Stimulated activated CD8-positive, alpha-beta memory T cell treated with anti-CD3 and anti-CD28 coated beads, Interleukin-12 subunit alpha, Interleukin-12 subunit beta, amount 100 ng/mL, for 4 hours (primary cell): ENCODE results near the gene GATAD2B.
"Not testable (repeated sequence)": the region's sequence is repeated elsewhere in the genome, so short reads cannot be mapped to it uniquely, and the experiment has no call there.

ENCODE experiments used
- DNase-seq: peaks from one replicate; pipeline ENCODE4 v3.0.0-alpha.2; 2020; ENCODE audit warnings: low read depth

The GATAD2B gene

DNA sequence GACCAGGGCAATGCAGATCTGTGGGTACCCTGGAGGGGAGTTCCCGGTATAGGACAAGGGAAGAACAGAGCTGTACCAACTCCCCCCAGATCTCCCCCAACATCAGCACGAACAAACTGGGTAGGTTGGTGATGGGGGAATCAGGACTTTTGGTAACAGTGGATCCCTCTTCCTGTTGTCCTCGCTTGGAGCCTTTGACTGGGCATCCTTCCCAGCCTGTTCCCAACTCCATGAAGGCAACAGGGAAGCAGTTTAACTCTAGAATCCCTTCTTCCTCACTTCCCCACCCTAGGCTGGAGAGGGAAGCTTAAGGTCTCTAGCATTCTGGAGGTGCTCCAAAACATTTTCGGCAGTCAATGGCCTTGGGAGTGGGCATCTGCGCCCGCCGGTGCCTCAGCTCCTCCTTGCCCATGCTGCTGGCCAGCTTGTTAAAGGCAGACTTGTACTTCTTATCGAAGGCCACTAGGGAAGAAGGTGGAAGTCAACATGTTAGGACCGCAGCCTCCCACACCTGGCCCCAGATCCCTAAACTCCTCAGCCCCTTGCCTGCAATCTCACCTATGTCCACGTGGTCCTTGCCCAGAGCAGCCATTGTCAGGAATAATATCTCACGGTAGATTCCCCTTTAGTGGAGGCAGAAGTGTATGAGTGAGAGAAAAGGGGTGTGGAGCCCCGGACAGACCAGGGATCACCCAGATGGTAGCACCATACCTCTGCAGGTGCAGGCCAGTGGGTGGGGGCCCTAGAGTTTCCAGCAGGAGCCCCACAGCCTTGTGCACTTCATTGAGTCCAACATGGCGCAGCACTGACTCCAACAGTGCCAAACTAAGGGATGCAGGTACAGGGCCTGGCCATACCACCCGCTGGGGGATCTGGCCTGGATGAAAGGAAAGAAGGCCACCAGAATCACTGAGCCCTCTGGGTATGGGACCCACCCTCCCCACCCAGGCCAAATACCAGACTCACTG lies 7.5 kb upstream of the GATAD2B start:
- no peak for DNase-seq

DNA sequence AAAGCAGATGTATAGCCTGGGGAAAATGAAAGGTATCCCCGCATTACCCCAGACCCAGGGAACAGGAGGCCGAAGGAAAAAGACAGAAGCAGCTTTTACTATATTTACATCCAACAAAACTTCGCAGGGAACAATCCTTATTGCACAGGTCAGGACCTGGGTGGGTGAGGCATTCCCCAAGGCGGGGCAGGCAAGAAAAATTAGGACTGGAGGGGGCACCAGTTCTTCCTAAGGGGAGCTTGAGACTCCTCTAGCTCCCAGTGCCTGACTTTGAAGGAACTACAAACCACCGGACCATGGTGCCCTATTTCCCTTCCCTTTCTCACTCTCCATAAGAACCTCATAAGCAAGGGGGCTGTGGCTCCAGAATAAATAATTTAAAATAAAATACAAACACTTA lies 6.7 kb upstream of the GATAD2B start:
- DNase-seq, result no peak

DNA sequence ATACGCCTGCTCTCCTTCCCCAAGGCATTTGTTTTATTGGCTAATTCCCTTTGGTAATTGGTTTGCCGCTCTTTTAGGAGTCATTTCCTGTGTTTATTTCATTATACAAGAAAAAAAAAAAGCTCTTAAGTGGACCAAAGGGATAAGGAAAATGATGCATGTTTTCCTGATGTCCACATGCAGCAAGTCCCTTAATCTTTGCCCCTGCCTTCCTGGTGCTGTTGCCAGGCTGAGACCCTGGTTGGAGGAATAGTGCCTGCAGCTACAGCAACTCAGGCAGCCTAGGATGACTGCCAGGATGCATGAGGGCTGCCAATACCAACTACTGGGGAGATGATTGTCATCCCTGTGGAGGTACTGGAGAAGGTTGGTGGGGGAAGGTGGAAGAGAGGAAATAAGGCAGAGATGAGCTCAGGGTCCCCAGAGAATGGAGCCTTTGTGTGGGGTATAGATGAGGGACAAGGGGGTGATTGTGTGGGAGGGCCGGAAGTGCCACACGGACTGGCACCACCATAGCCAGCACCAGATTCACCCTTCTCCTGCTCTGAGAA lies 6.1 kb upstream of the GATAD2B start:
- DNase-seq, result no peak

DNA sequence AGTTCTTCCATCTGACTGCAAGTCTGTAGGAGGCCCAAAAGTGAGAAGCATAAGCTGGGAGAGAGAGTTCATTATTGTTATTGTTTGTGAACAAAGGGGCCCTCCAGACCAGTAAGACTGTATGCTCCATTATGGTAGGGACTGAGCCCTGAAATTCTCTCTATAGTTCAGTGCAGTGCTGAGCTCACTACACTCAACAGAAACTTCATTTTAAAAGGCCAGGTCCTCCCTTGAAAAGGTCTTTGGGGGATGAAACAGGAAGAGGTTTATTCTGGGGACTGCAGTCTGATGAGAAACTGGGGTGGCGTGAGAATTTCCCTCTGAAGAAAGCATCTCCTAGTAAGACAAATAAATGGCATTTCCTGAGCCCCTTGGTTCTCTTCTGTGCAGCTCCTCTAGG lies 5.5 kb upstream of the GATAD2B start:
- no peak for DNase-seq

DNA sequence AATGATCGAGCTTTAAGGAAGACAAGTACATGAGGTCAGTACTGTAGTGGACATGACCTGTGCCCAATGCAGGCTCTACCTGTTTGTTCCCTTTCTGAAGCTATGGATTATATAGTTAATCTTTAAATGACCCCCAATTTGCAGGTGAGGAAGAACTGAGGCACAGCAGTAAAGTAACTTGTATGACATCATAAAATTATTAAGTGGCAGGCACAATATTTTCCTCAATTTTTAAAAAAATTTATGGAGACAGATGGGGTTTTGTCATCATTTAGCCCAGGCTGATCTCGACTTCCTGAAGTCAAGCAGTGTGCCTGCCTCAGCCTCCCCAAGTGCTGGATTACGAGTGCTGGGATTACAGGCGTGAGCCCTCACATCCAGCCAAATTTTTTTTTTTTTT lies 3.6 kb upstream of the GATAD2B start:
- no peak for DNase-seq

DNA sequence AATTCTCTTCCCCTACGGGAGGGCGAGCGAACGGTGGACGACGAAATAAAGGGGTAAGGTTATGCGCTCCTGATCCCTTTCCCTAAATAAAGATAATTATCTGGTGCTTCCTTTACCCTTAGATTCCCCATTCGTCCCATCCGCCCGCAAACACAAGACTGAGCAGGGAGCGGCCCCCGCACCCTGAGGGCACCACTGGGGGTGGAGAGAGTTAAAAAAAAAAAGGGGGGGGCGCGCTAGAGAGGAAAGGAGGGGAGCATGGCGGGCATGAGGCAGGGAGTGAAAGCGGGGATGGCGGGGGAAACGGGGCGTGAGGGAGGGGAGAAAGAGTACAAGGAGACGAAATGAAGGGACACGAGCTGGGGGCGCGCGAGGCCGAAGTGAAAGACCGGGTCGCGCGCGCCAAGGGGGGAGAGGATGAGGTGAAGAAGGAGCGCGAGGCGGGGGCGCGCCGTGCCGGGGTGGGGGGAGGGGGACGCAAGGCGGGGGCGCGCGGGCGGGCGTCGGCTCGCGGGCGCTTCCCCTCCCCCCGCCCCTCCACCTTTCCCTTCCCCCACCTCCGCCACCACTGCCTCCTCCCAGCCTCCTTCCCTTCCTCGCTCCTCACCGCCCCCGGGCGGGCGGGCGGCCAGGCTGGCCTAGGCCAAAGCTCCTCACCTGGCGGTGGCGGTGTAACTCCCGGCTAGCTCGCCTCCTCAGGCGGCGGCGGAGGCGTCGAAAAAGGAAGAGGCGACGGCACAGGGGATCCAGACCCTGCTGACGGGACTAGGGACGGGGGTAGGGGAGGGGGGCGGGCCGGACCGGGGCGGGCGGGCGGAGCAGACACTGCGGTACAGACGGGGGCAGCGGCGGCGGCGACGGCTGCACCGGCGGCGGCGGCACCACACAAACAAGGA lies 448 bp downstream of the GATAD2B start:
- DNase-seq, result no peak

DNA sequence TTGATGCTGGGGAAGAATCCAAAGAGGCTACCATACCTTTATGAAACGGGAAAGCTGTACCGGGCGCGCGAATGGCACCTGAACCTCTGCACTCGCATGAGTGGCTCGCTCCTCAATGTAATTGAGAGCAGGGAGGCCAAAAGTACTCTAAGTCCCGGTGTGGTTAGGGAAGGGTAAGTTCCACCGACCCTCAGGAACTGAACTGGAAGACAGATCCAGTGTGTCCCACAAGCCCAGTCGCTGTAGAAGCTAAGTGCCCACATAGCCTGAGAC lies 1.0 kb downstream of the GATAD2B start:
- DNase-seq, result no peak

DNA sequence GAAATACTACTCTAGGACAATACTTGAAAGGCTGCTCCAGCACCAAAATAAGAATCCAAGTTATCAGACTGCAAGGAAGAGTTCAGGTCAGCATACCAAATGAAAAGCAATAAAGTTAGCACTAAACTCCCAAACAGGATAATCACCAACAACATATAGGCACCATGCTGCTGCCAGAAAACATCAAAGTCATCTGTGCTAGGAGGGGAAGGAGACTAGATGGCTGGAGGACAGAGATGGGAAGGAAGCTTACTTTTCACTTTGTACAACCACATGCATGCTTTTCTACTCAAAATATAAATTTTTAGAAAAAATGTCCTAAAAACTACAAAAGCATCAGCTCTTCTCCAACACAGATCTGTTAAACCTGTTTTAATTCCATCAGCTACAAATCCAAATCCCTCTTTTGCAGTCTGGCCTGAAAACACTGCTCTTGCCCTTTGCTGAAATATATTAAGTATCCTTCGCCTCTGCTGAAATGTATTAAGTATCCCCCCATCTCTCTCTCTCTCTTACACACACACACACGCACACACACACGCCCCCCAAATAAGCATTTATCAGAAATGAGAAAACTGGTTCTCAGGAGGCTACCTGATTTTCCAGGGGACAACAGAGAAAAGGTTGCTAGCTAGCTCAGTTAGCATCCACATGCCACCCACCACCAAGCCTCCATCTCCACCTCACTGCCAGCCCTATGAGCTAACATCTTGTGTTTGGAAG lies 1.5 kb downstream of the GATAD2B start:
- no peak for DNase-seq

DNA sequence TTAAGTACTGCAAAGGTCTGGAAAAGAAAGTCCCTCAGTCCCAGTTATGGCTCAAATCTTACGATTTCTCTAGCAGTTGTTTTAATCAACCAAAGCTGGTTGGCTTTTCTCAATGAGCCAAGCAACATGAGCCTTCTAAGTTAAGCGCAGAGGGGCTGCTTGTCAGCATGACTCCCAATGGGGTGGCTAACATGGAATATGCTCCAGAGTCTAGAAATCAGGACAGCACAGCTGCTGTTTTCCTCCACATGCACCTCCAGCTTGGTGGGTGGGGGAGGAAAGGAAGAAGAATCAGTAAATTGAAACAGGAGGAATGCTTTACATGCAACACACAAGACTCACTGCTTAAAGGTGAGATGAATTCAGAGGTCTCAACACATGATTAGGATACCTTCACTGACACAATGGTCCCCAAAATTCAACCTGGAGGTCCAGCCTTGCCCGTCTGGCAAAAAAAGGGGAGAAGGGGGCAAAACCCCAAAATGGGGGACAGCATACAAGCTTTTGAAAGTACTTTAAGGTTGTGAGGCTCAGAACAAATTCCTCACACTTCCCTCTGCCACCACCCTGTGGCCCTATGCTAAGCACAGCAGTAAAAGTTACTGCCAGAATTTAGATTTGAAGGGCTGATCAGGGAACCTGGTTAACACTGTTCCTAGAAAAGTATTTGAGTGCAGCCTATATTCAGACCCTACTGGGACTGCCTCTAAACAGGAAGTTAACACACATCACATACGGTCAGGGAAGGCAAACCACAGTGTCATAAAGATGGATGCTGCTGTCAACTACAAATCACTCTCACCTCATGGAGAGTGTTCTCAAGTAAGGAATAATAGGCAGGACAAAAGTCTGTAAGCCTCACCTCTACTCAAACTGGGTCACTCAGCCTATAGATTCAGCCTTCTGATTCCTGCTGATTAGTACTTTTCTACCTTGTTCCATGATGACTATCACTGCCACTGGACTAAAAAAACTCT lies 2.6 kb downstream of the GATAD2B start:
- no peak for DNase-seq

DNA sequence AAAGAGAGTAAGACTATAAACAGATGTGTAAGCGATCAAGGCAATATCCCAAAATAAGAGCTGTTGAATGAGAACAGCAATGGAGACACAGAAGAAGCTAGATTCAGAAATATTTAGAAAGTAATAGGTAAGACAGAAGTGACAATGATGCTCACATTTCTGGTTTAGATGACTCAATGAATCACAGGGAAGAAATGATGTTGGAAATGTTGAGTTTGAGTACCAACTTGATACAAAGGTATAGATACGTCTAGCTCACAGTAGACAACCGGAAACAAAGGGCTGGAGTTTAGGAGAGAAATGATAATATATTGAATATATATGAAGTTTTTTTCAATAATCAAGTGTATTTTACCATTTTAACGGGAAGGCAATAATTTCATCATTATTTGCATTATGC lies 6.5 kb downstream of the GATAD2B start:
- DNase-seq, result no peak

DNA sequence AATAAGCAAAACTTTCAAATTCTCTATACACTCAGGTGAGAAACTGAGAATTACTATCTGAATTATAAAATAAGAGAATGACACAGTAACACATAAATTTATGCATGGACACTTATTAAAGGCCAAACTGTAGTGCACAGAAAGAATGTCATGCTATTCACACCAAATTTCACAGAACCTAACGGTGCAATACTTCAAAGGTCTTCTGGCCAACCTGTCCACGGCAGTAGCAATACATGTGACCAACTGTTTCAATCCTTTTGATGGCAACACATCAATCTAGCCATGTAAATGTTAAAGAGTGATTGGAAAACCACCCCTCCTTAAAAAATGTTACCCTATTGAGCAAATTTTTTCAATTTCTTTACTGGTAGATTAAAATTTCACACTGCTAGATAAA lies 10.4 kb downstream of the GATAD2B start:
- no peak for DNase-seq

DNA sequence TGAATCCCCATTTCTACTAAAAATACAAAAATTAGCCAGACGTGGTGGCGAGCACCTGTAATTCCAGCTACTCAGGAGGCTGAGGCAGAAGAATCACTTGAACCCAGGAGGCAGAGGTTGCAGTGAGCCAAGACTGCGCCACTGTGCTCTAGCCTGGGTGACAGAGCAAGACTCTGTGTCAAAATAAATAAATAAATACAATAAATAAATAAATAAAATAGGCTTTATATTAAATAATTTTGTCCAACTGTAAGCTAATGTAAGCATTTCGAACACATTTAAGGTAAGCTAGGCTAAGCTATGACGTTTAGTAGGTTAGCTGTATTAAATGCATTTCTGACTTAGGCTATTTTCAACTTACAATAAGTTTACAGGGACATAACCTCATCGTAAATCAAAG lies 12.2 kb downstream of the GATAD2B start:
- not testable (repeated sequence) for DNase-seq

DNA sequence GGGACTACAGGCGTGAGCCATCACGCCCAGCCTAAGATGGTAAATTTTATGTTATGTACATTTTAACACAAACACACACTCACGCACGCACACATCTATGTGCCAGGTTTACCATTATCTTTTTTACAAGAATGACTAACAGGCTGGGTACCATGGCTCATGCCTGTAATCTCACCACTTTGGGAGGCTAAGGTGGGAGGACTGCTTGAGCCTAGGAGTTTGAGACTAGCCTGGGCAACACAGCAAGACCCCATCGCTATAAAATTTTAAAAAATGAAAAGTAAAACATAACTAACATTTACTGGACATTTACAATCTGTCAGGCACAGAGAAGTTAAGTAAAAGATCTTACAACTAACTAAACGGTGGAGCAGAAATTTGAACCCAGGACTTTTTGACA lies 14.7 kb downstream of the GATAD2B start:
- no peak for DNase-seq

DNA sequence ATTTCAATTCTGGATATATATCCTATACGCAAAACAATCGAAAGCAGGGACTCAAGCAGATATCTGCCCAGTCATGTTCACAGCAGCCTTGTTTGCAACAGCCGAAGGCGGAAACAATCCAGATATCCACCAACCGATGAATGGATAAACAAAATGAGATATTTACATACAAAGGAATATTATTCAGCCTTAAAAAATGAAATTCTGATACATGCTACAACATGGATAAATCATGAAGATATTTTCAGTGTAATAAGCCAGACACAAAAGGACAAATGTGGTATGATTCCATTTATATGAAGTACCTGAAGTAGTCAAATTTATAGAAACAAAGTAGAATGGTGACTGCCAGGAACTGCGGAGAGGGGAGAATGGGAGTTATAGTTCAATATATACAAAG lies 15.6 kb downstream of the GATAD2B start:
- no peak for DNase-seq

DNA sequence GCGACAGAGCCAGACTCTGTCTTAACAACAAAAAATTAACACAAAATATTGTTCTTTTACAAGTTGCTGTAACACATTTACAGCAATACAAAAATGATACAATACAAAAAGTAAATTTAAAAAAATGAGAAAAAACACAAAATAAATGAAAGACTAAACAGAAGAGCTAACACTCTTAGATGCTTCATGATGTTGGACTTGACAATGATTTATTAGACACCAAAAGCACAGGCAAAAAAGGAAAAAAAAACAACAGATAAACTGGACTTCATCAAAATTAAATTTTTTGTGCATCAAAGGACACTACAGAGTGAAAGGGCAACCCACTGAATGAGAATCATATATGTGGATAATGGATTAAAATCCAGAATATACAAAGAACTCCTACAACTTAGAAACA lies 16.4 kb downstream of the GATAD2B start:
- DNase-seq, result no peak

DNA sequence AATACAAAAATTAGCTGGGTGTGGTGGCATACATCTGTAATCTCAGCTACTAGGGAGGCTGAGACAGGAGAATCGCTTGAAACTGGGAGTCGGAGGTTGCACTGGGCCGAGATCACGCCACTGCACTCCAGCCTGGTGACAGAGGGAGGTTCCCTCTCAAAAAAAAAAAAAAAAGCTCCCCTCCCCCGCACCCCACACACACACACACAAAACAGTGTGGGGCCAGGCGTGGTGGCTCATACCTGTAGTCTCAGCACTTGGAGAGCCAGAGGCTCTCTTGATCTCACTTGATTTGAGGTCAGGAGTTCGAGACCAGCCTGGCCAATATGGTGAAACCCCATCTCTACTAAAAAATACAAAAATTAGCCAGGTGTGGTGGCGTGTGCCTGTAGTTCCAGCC lies 16.9 kb downstream of the GATAD2B start:
- DNase-seq, result not testable (repeated sequence)

DNA sequence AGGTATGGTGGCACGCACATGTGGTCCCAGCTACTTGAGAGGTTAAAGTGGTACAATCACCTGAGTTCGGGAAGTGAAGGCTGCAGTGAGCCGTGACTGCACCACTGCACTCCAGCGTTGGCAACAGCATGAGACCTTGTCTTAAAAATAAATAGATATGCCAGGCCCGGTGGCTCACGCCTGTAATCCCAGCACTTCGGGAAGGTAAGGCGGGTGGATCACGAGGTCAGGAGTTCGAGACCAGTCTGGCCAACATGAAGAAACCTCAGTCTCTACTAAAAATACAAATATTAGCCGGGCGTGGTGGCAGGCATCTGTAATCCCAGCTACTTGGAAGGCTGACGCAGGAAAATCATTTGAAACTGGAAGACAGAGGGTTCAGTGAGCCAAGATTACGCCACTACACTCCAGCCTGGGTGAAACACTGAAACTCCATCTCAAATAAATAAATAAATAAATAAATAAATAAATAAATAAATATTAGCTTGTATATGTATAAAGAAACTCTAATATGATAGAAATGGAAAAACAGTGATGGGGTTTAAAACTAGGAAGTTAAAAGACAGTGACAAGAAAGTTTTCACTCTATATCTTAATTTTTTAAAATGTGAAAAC lies 18.8 kb downstream of the GATAD2B start:
- no peak for DNase-seq

DNA sequence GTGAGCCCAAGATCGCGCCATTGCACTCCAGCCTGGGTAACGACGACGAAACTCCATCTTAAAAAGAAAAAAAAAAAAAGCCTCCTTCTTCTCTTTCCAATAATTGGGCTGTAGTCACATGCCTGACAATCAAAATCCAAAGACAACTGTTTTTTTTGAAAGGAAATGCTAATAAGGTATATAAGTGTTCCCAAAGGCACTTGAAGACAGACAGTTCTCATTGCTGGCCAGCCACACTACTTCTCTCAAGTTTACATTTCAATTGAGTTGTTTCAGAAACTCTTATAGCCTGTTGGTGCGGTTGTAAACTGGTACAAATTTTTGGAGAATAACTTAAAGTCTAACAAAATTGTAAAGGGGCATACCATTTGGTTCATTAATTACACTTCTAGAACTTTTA lies 23.3 kb downstream of the GATAD2B start:
- DNase-seq, result no peak

DNA sequence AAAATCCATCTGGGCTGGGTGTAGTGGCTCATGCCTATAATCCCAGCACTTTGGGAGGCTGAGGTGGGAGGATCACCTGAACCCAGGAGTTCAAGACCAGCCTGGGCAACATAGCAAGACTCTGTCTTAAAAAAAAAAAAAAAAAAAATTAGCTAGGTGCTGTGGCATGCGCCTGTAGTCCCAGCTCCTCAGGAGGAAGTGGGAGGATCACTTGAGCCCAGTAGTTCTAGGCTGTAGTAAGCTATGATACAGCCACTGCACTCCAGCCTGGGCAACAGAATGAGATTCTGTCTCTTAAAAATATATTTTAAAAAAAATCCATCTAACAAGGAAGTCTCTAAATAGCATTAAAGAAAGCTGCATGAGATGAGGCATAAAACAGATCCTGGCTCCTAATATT lies 26.9 kb downstream of the GATAD2B start:
- not testable (repeated sequence) for DNase-seq

DNA sequence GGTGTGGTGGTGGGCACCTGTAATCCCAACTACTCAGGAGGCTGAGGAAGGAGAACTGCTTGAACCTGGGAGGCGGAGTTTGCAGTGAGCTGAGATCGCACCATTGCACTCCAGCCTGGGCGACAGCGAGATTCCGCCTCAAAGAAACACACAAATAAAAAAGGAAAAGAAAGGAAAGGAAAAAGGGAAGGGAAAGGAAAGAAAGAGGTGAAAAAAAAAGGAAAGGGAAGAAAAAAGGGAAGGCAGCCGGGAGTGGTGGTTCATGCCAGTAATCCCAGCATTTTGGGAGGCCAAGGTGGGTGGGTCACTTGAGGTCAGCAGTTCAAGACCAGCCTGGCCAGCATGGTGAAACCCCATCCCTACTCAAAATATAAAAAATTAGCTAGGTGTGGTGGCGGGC lies 31.7 kb downstream of the GATAD2B start:
- DNase-seq, result not testable (repeated sequence)

DNA sequence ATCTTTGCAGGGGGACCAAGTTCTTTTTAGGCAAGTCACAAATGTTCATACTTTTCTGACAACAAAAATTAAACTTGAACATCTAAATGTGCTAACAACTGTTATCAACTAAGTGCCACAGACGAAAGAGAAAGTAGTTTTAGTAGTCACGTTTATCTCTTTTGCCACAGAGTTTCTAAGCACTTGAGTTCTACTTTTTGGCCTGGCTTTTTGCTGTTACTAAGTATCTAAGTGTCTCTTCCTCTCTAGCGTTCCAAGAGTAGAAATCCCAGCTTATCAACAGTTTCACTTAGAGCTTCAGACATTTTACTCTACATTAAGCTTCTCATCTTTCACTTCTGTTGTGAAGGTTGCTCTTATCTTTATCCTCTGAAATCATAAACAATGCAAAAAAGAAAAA lies 34.2 kb downstream of the GATAD2B start:
- no peak for DNase-seq
